Urothelium cell line (cell line): ENCODE results near the gene LBHD2.
"Not testable (repeated sequence)": the region's sequence is repeated elsewhere in the genome, so short reads cannot be mapped to it uniquely, and the experiment has no call there.

ENCODE experiments used
- DNase-seq: peaks from one replicate; pipeline ENCODE4 v3.0.0; 2011; ENCODE audit warnings: low spot score, mixed read lengths
- FAIRE-seq: peaks from 2 replicates; lab custom pipeline; 2011; peaks lifted over from hg19 to GRCh38; lab: Jason Lieb, UNC

LBHD2 gene

GRCh38 chr14:103084021-103084919, at the start of gene LBHD2:
Gene LBHD2 (plus strand): TSS chr14:103084210. CDS start chr14:103086013, 1,803 bp downstream.
- FAIRE-seq = no peak

GRCh38 chr14:103041464-103041863, 42.5 kb upstream of the LBHD2 start:
- no peak for FAIRE-seq
- DNase-seq = no peak

More at GRCh38 chr14:103084021-103084919, at the start of gene LBHD2:
- no peak for DNase-seq

- DNase-seq = no peak
- FAIRE-seq = no peak
These were observed 40.6 kb upstream of the LBHD2 start for GRCh38 chr14:103043257-103044015.

- FAIRE-seq (no peak), DNase-seq (no peak)
These were observed 38.6 kb upstream of the LBHD2 start for GRCh38 chr14:103045371-103045869.

- FAIRE-seq, DNase-seq: not testable (repeated sequence)
These were observed 36.6 kb upstream of the LBHD2 start for GRCh38 chr14:103047453-103047852.

DNA sequence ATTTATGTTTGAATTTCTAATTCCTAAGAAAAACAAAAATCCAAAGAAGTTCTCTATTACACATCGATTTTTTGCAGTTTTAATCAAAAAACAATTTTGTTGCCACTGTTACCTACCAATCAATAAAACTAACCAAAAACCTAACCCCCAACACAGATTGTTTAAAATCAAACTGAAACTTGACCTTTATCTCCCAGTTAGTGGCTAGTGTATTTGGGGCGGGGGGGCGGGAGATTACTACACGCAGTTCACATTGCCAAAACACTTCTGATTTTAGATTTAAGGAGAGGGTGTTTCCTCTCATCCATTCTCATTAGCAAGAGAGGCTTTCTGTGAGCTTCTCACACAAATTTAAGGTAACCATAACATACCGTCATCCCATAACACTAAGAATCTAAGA, 33.1 kb upstream of the LBHD2 start:
- FAIRE-seq = no peak
- DNase-seq = no peak

DNA sequence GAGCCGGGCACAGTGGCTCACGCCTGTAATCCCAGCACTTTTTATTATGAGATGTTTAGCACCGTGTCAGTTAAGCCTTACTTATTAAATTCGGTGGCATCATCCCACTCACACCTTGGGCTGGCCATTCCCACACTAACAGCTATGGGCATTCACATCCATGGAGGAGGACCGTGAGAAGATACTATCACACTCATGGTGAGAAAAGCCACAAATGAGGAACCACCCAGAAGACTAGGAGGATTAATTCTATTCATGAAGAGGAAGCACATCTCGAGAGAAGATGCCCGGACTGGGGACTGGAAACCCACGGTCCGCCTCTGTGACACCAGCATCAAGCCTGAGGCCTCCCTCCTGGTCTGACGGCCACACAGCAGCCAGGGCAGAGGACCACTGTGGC, 31.6 kb upstream of the LBHD2 start:
- no peak for FAIRE-seq
- DNase-seq = no peak

- FAIRE-seq (no peak), DNase-seq (no peak)
These were observed 28.3 kb upstream of the LBHD2 start for GRCh38 chr14:103055695-103056094.

GRCh38 chr14:103056322-103057027, 27.5 kb upstream of the LBHD2 start:
- DNase-seq (peak; percentile 61), FAIRE-seq (no peak)

- FAIRE-seq (no peak), DNase-seq (peak; percentile 9)
These were observed 27.0 kb upstream of the LBHD2 start for GRCh38 chr14:103057028-103057371.

GRCh38 chr14:103057372-103058163, 26.4 kb upstream of the LBHD2 start, which contains the start of gene CDC42BPB:
Gene CDC42BPB (minus strand): TSS chr14:103057549. CDS start chr14:103057173, 376 bp downstream.
- FAIRE-seq (no peak), DNase-seq (peak; percentile 93)

DNA sequence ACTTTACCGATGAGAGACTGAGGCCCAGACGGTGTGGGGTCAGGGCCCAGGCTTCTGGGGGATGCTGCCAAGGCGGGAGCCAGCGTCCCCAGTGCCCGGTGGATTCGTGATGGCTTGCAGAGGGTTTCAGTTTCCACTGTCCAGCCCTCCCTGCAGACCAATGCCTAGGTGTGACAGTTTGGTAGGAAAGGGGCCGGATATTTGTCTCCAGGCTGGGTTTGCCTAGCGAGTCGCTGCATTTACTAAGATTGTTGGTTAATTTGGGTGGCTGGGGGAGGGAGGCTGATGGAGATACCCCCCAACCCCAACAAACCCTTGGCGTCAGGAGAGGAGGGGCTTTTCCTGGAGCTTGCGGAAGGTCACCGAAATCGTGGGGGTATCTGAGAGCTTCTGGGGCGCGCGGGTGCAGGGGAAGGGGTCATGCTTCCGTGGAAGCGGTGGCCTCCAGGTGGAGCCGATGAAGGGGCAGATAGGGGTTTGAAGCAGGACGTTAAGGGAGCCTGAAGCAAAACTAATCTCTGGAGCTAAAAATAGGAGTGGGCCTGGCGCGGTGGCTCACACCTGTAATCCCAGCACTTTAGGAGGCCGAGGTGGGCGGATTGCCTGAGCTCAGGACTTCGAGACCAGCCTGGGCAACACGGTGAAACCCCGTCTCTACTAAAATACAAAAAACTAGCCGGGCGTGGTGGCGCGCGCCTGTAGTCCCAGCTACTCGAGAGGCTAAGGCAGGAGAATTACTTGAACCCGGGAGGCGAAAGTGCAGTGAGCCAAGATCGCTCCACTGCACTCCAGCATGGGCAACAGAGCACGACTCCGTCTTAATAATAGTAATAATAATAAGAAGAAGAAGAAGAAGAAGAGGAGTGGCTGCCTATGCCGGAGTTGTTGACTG, 25.6 kb upstream of the LBHD2 start:
- no peak for FAIRE-seq

DNA sequence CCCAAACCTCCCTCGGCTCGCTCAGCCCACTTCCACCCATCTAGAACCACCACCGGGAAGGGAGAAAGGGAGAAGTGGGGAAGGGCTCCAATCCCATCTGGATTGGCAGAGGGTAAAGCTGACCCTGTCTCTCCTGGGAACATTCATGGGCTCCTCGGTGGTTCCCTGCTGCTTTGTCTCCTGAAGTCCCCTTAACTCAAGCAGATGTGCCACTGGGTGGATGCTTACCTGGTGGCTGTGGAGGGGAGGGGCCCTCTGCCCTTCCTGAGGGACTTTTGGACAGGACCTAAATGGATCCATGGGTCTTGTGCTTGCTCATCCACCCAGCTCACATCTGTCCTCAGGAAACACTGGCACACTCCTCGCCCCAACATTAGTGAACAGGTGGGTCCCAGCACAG, 24.5 kb upstream of the LBHD2 start:
- FAIRE-seq (no peak), DNase-seq (no peak)

More for the DNA sequence above, 25.6 kb upstream of the LBHD2 start:
- no peak for DNase-seq

- no peak for FAIRE-seq
- no peak for DNase-seq
These were observed 22.5 kb upstream of the LBHD2 start for GRCh38 chr14:103061482-103061976.

- DNase-seq (no peak), FAIRE-seq (no peak)
These were observed 19.6 kb upstream of the LBHD2 start for GRCh38 chr14:103064436-103064835.

DNA sequence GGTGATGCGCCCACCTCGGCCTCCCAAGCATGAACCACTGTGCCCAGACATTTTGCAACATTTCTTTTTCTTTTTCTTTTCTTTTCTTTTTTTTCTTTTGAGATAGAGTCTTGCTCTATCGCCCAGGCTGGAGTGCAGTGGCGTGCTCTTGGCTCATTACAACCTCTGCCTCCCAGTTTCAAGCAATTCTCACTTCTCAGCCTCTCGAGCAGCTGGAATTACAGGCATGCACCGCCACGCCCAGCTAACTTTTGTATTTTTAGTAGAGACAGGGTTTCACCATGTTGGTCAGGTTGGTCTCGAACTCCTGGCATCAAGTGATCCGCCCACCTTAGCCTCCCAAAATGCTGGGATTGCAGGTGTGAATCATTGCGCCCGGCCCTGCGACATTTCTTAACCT, 19.0 kb upstream of the LBHD2 start:
- DNase-seq = no peak
- no peak for FAIRE-seq

GRCh38 chr14:103065861-103066260, 18.1 kb upstream of the LBHD2 start:
- no peak for FAIRE-seq
- no peak for DNase-seq

- DNase-seq (no peak), FAIRE-seq (no peak)
These were observed 17.6 kb upstream of the LBHD2 start for GRCh38 chr14:103066399-103066798.
